HFFc6 (cell line): ENCODE data around the gene TGFB2. TPM values are rescaled to one million over a fixed set of nuclear protein-coding genes. Genes with fewer than 3 reads are reported as not detected.
A peak's percentile ranks its signal among the peaks of the same experiment; 100 is the strongest.

Experiments used
- DNase-seq: peaks from one replicate; pipeline ENCODE4 v3.0.0-alpha.2; 2018
- H3K27ac Mint-ChIP-seq: 2 replicates; pipeline ENCODE4 v1.8.0; 2020; ENCODE audit warnings: mild to moderate bottlenecking, mixed read lengths
- H3K27me3 Mint-ChIP-seq: 2 replicates; pipeline ENCODE4 v1.8.0; 2021; ENCODE audit warnings: mild to moderate bottlenecking, moderate library complexity, mixed read lengths; ENCODE audit not compliant: insufficient read depth
- H3K36me3 Mint-ChIP-seq: 2 replicates; pipeline ENCODE4 v1.8.0; 2021; ENCODE audit warnings: low read depth, mixed read lengths
- H3K4me1 Mint-ChIP-seq: 2 replicates; pipeline ENCODE4 v1.8.0; 2020; ENCODE audit warnings: low read depth, mixed read lengths
- H3K4me3 Mint-ChIP-seq: 2 replicates; pipeline ENCODE4 v1.8.0; 2020; ENCODE audit warnings: mild to moderate bottlenecking, moderate library complexity, mixed read lengths
- H3K9me3 Mint-ChIP-seq: 2 replicates; pipeline ENCODE4 v1.8.0; 2020; ENCODE audit warnings: mild to moderate bottlenecking, mixed read lengths
- CTCF ChIP-seq: fragments of 200-600 bp; sonication (generic); IDR thresholded peaks from 2 replicates; pipeline ENCODE4 v1.5.0; 2021; ENCODE audit warnings: antibody characterized with exemption, mild to moderate bottlenecking
- total RNA-seq, 6 experiments: library from RNA; stranded (reverse); fragmentation: NEBNext Ultra II Directional; extraction: Animal tissue kit (Norgen Biotek cat#: 25700); gene quantifications; 2 replicates in 1 of 6; 3 replicates in 5 of 6; pipeline ENCODE4 v1.2.3, GENCODE V29; 2021

The TGFB2 gene
- total RNA-seq, 6 experiments from 2014 or later = 2.0 to 11.8 (median 2.5) TPM

- no peak for DNase-seq
- H3K27ac Mint-ChIP-seq = peak overlapping the region; percentile 80
- no peaks in the 10 kb centered on the region for H3K9me3 Mint-ChIP-seq
- TF ChIP-seq CTCF = no peak
- H3K36me3 Mint-ChIP-seq = peaks cover 4% of the 10 kb centered on the region
- no peak overlapping the region for H3K4me3 Mint-ChIP-seq
- H3K27me3 Mint-ChIP-seq = no peaks in the 10 kb centered on the region
- H3K4me1 Mint-ChIP-seq = peaks cover 65% of the 10 kb centered on the region
These were observed 143.8 kb downstream of the TGFB2 start for GRCh38 chr1:218488986-218489385.

GRCh38 chr1:218490406-218490922 lies 145.3 kb downstream of the TGFB2 start:
- H3K4me1 Mint-ChIP-seq = peaks cover 67% of the 10 kb centered on the region
- H3K9me3 Mint-ChIP-seq = no peaks in the 10 kb centered on the region
- H3K36me3 Mint-ChIP-seq = peaks cover 8% of the 10 kb centered on the region
- TF ChIP-seq CTCF = no peak
- DNase-seq = no peak
- H3K27ac Mint-ChIP-seq = no peak overlapping the region; the same call in 1 of the 2 replicates
- H3K27me3 Mint-ChIP-seq = peaks cover 2% of the 10 kb centered on the region
- H3K4me3 Mint-ChIP-seq = no peak overlapping the region

GRCh38 chr1:218492874-218493273 lies 147.7 kb downstream of the TGFB2 start:
- TF ChIP-seq CTCF = no peak
- H3K4me3 Mint-ChIP-seq = no peak overlapping the region
- no peaks in the 10 kb centered on the region for H3K9me3 Mint-ChIP-seq
- H3K27ac Mint-ChIP-seq = no peak overlapping the region
- H3K36me3 Mint-ChIP-seq = peaks cover 8% of the 10 kb centered on the region
- no peak for DNase-seq
- H3K27me3 Mint-ChIP-seq = peaks cover 2% of the 10 kb centered on the region
- peaks cover 74% of the 10 kb centered on the region for H3K4me1 Mint-ChIP-seq

- no peak for DNase-seq
- TF ChIP-seq CTCF = no peak
- H3K4me3 Mint-ChIP-seq = no peak overlapping the region
- H3K27me3 Mint-ChIP-seq = peaks cover 2% of the 10 kb centered on the region
- H3K9me3 Mint-ChIP-seq = no peaks in the 10 kb centered on the region
- H3K36me3 Mint-ChIP-seq = peaks cover 8% of the 10 kb centered on the region
- no peak overlapping the region for H3K27ac Mint-ChIP-seq
- H3K4me1 Mint-ChIP-seq = peaks cover 74% of the 10 kb centered on the region
These were observed 148.8 kb downstream of the TGFB2 start for GRCh38 chr1:218493986-218494385.

Other genes with a start within 250 kb of the TGFB2 start
- gene RRP15, start 60.0 kb upstream of the TGFB2 start, total RNA-seq = 10 to 100 TPM; 24.9 to 33.6 (median 30.5) TPM